Sigmoid colon (tissue), 7 donors: Measurements from ENCODE around the gene TTI1. TPM values are rescaled to one million over a fixed set of nuclear protein-coding genes. Genes with fewer than 3 reads are reported as not detected.

Experiments used
- DNase-seq: peaks from one replicate; pipeline ENCODE4 v3.0.0-alpha.2; 2019
- H3K27ac ChIP-seq, 4 donors: fragments of 200-600 bp; sonication (generic); one replicate each; pipeline ENCODE4 v1.5.1; 2016 to 2019; ENCODE audit warnings: mild to moderate bottlenecking in 1 of 4
- H3K27me3 ChIP-seq, 3 donors: fragments of 200-600 bp; sonication (generic); one replicate each; pipeline ENCODE4 v1.5.1; 2019; ENCODE audit warnings: mild to moderate bottlenecking in 1 of 3
- H3K36me3 ChIP-seq, 4 donors: fragments of 200-600 bp; sonication (generic); one replicate each; pipeline ENCODE4 v1.5.1; 2016 to 2019
- H3K4me1 ChIP-seq, 4 donors: fragments of 200-600 bp; sonication (generic); one replicate each; pipeline ENCODE4 v1.5.1; 2017 to 2019
- H3K4me3 ChIP-seq, 4 donors: fragments of 200-600 bp; sonication (generic); one replicate each; pipeline ENCODE4 v1.5.1; 2017 to 2019; ENCODE audit warnings: mild to moderate bottlenecking in 2 of 4, moderate library complexity in 1 of 4
- H3K9me3 ChIP-seq, 4 donors: fragments of 200-600 bp in 3 of 4; sonication (generic) in 3 of 4; one replicate each; pipeline versions ENCODE4 v1.5.1 to v1.6.1; 2013 to 2019
- CTCF ChIP-seq, 4 experiments: fragments of 450-650 bp in 3 of 4; fragments of 200-600 bp in 1 of 4; IDR thresholded peaks; one replicate each; pipeline ENCODE4 v1.5.1; 2016 to 2019; ENCODE audit warnings: antibody characterized with exemption in 4 of 4, mild to moderate bottlenecking in 3 of 4, moderate library complexity in 2 of 4
- EP300 ChIP-seq, 4 donors: sonication (generic); formaldehyde crosslinking; IDR thresholded peaks; one replicate each; pipeline ENCODE4 v1.6.1; 2017; ENCODE audit warnings: antibody characterized with exemption in 4 of 4
- POLR2A ChIP-seq, 2 donors: fragments of 450-650 bp; IDR thresholded peaks; one replicate each; pipeline ENCODE4 v1.6.1; 2016; ENCODE audit warnings: antibody characterized with exemption in 2 of 2, mild to moderate bottlenecking in 2 of 2, moderate library complexity in 2 of 2
- POLR2AphosphoS5 ChIP-seq, 4 donors: sonication (generic); formaldehyde crosslinking; IDR thresholded peaks; one replicate each; pipeline ENCODE4 v1.6.1; 2017; ENCODE audit warnings: antibody characterized with exemption in 4 of 4
- WGBS, 2 donors: extraction: QIAGEN DNeasy Blood & Tissue Kit; methylation state at CpG; one replicate each; pipeline ENCODE4 v1.1.7; 2013; 5-methylcytosine and 5-hydroxymethylcytosine counted together
- intact Hi-C: fragments of 100-400 bp; cut with DNase I; formaldehyde crosslinking; loops from one replicate; pipeline ENCODE4 v1.15.1; 2023
- polyA plus RNA-seq, 3 donors: library from polyadenylated mRNA; stranded (reverse); fragments of 200-250 nt; gene quantifications; one replicate each; pipeline ENCODE4 v1.2.3, GENCODE V29; 2013
- total RNA-seq, 4 donors: library from RNA; depleted of rRNA; stranded (reverse); fragments of >200 nt; gene quantifications; one replicate each; pipeline ENCODE4 v1.1.0, GENCODE V29; 2016
- donor health status: healthy with polysubstance abuse.
- donor health status: Bipolar disorder and iron deficiency.
- donor health status: healthy.

TTI1 gene
- total and polyA plus RNA-seq, 7 donors = 2.4 to 11.7 (median 10.5) TPM

GRCh38 chr20:38043512-38044300 lies 10.4 kb upstream of the TTI1 start:
- H3K4me1 ChIP-seq = peaks cover 0 to 14% (median 4%) of the 10 kb centered on the region in 4 donors
- intact Hi-C loops = no loop called here
- H3K27ac ChIP-seq = no peak overlapping the region
- H3K9me3 ChIP-seq = no peaks in the 10 kb centered on the region
- TF ChIP-seq POLR2AphosphoS5 (IDR thresholded peaks at IDR 0.05) = no peak
- no peak for TF ChIP-seq CTCF (IDR thresholded peaks at IDR 0.05)
- no peak for TF ChIP-seq POLR2A (IDR thresholded peaks at IDR 0.05)
- TF ChIP-seq EP300 (IDR thresholded peaks at IDR 0.05) = no peak
- peaks cover 0 to 70% (median 13%) of the 10 kb centered on the region in 4 donors for H3K36me3 ChIP-seq
- no peaks in the 10 kb centered on the region for H3K27me3 ChIP-seq
- 92 to 94% methylated on average over 10 of the region's 10 CpGs for WGBS, 2 donors
- H3K4me3 ChIP-seq = no peak overlapping the region
- no peak for DNase-seq

GRCh38 chr20:38040276-38040675 lies 7.0 kb upstream of the TTI1 start:
- intact Hi-C loops = loop anchor here (2.0 kb wide), 1 partner anchor 17 kb away; no protein-coding TSS in a partner anchor
- WGBS, 2 donors = 74 to 98% methylated on average over 1 of the region's 1 CpG
- Histone ChIP-seq H3K4me1 (peaks cover 0 to 34% (median 26%) of the 10 kb centered on the region in 4 donors), H3K36me3 (peaks cover 0 to 69% (median 10%) of the 10 kb centered on the region in 4 donors), H3K27ac (no peak overlapping the region), H3K27me3 (no peaks in the 10 kb centered on the region), H3K4me3 (no peak overlapping the region), H3K9me3 (no peaks in the 10 kb centered on the region)
- TF ChIP-seq CTCF (IDR thresholded peaks at IDR 0.05) = no peak
- TF ChIP-seq POLR2AphosphoS5 (IDR thresholded peaks at IDR 0.05) = no peak
- no peak for TF ChIP-seq EP300 (IDR thresholded peaks at IDR 0.05)
- no peak for TF ChIP-seq POLR2A (IDR thresholded peaks at IDR 0.05)
- no peak for DNase-seq

GRCh38 chr20:38036366-38036765 lies 3.1 kb upstream of the TTI1 start:
- Histone ChIP-seq H3K27me3 (no peaks in the 10 kb centered on the region), H3K4me3 (no peak overlapping the region), H3K36me3 (peaks cover 0 to 37% (median 2%) of the 10 kb centered on the region in 4 donors), H3K4me1 (peaks cover 0 to 48% (median 43%) of the 10 kb centered on the region in 4 donors), H3K27ac (no peak overlapping the region), H3K9me3 (no peaks in the 10 kb centered on the region)
- intact Hi-C loops = no loop called here
- no peak for DNase-seq
- WGBS, 2 donors = 86% methylated on average over 5 of the region's 5 CpGs
- no peak for TF ChIP-seq EP300 (IDR thresholded peaks at IDR 0.05)
- TF ChIP-seq POLR2A (IDR thresholded peaks at IDR 0.05) = no peak
- TF ChIP-seq CTCF (IDR thresholded peaks at IDR 0.05) = no peak
- no peak for TF ChIP-seq POLR2AphosphoS5 (IDR thresholded peaks at IDR 0.05)

- no peak overlapping the region for H3K27ac ChIP-seq
- WGBS, 2 donors = 50 to 80% methylated on average over 6 of the region's 6 CpGs
- intact Hi-C loops = loop anchor here (5.0 kb wide), 1 partner anchor 343 kb away; the partner anchor contains the start of gene CTNNBL1
- H3K27me3 ChIP-seq = no peaks in the 10 kb centered on the region
- DNase-seq = no peak
- no peaks in the 10 kb centered on the region for H3K9me3 ChIP-seq
- peaks cover 0 to 48% (median 43%) of the 10 kb centered on the region in 4 donors for H3K4me1 ChIP-seq
- TF ChIP-seq CTCF (IDR thresholded peaks at IDR 0.05) = no peak
- no peak for TF ChIP-seq POLR2AphosphoS5 (IDR thresholded peaks at IDR 0.05)
- TF ChIP-seq POLR2A (IDR thresholded peaks at IDR 0.05) = no peak
- no peak for TF ChIP-seq EP300 (IDR thresholded peaks at IDR 0.05)
- peaks cover 0 to 24% (median 0%) of the 10 kb centered on the region in 4 donors for H3K36me3 ChIP-seq
- peak overlapping the region; percentile 78 to 90 (median 84) for H3K4me3 ChIP-seq
Observed at GRCh38 chr20:38034961-38035360, 1.7 kb upstream of the TTI1 start.
